Bronchial epithelial cell (primary cell): ENCODE results near the gene ZNF764. TPM values are rescaled to one million over a fixed set of nuclear protein-coding genes. Genes with fewer than 3 reads are reported as not detected.

Experiments
- DNase-seq: peaks from one replicate; pipeline ENCODE4 v3.0.0-alpha.2; 2010; ENCODE audit warnings: low read depth
- FAIRE-seq: peaks from 2 replicates; lab custom pipeline; 2011; peaks lifted over from hg19 to GRCh38; lab: Jason Lieb, UNC
- H3K27me3 ChIP-seq: 2 replicates; pipeline ENCODE4 v1.5.1; 2011; ENCODE audit warnings: low read length; ENCODE audit not compliant: control insufficient read depth, insufficient read depth
- H3K36me3 ChIP-seq: 2 replicates; pipeline ENCODE4 v1.5.1; 2011; ENCODE audit warnings: low read length; ENCODE audit not compliant: control insufficient read depth, insufficient read depth
- H3K4me3 ChIP-seq: 2 replicates; pipeline ENCODE4 v1.5.1; 2011; ENCODE audit warnings: mild to moderate bottlenecking, low read depth, low read length, control low read depth
- CTCF ChIP-seq: IDR thresholded peaks from 2 replicates; pipeline ENCODE4 v1.5.1; 2011; ENCODE audit warnings: mild to moderate bottlenecking, moderate library complexity, low read length, control low read depth, inconsistent platforms; ENCODE audit not compliant: insufficient read depth, severe bottlenecking
- total RNA-seq: library from RNA; depleted of rRNA; stranded (reverse); fragments of >200 nt; gene quantifications from 2 replicates; pipeline ENCODE4 v1.2.1, GENCODE V29; 2014

ZNF764 gene
- total RNA-seq, 1 donor from 2014 or later, result 2.4 TPM

GRCh38 chr16:30527635-30528178 lies 30.5 kb downstream of the ZNF764 start:
- Histone ChIP-seq H3K4me3 (peak overlapping the region; percentile 80), H3K36me3 (peaks cover 10% of the 10 kb centered on the region), H3K27me3 (no peaks in the 10 kb centered on the region)
- no peak for FAIRE-seq
- peak; percentile 90 for DNase-seq
- no peak for TF ChIP-seq CTCF

- FAIRE-seq, result no peak
These were observed 31.1 kb downstream of the ZNF764 start for GRCh38 chr16:30526823-30527634.

GRCh38 chr16:30526137-30526822 lies 31.9 kb downstream of the ZNF764 start, which contains the start of gene ZNF768:
TSS of gene ZNF768 (minus strand) at chr16:30526566. CDS start at chr16:30526413, 153 bp downstream.
- no peak for FAIRE-seq
- TF ChIP-seq CTCF, result no peak
- H3K4me3 ChIP-seq, result peak within 1 kb of the TSS; percentile 80
- no peak for DNase-seq
- H3K36me3 ChIP-seq, result peaks cover 6% of the 10 kb centered on the region
- H3K27me3 ChIP-seq, result no peaks in the 10 kb centered on the region

More at GRCh38 chr16:30526823-30527634, 31.1 kb downstream of the ZNF764 start:
- Histone ChIP-seq H3K27me3 (no peaks in the 10 kb centered on the region), H3K36me3 (peaks cover 6% of the 10 kb centered on the region), H3K4me3 (peak overlapping the region; percentile 80)
- DNase-seq, result peak; percentile 89
- peak; percentile 50 for TF ChIP-seq CTCF

GRCh38 chr16:30525844-30526136 lies 32.4 kb downstream of the ZNF764 start:
- no peak for FAIRE-seq
- peak overlapping the region; percentile 80 for H3K4me3 ChIP-seq
- no peak for TF ChIP-seq CTCF

GRCh38 chr16:30524575-30525568 lies 33.3 kb downstream of the ZNF764 start:
- Histone ChIP-seq H3K4me3 (no peak overlapping the region), H3K27me3 (no peaks in the 10 kb centered on the region), H3K36me3 (peaks cover 3% of the 10 kb centered on the region)
- DNase-seq (no peak), FAIRE-seq (no peak)
- no peak for TF ChIP-seq CTCF

More at GRCh38 chr16:30525844-30526136, 32.4 kb downstream of the ZNF764 start:
- H3K36me3 ChIP-seq, result peaks cover 3% of the 10 kb centered on the region
- no peak for DNase-seq
- no peaks in the 10 kb centered on the region for H3K27me3 ChIP-seq
